Measurements from ENCODE around the gene MYO1D.

The MYO1D gene

DNA sequence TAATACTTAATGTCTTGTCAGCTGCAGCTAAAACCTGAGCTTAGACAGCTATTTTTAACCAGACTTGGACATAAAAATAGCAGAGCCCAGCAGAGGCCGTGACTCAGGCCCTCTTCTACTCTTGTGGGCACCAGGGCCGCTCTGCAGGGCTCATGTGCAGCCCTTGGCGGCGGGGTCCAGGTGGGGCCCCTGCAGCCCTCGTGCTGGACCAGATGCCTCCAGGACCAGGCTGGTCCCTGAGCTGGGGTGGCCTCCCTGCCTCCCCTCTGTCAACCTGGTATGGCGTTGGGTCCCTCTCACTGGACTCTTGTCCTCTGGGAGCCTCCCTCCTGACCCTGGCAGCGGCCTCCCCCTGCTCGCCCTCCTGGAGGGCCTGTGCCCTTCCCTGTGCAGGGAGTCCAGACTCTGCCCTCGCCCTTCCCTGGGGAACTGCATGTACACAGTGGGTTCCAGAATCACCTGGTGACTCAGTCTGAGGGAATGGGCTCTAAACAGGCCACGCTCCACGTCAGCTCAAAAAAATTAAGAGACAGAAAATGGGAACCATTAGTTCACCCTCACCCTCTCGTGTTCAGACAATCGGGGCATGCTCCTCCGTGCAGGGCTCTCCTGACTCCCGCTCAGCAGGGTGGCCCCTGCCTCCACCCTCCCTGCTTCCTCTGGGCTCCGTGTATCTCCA is 380.4 kb downstream of the MYO1D start:
- no peak for DNase-seq (ENCODE audit: low read depth)
- TF ChIP-seq, protein P1, sequence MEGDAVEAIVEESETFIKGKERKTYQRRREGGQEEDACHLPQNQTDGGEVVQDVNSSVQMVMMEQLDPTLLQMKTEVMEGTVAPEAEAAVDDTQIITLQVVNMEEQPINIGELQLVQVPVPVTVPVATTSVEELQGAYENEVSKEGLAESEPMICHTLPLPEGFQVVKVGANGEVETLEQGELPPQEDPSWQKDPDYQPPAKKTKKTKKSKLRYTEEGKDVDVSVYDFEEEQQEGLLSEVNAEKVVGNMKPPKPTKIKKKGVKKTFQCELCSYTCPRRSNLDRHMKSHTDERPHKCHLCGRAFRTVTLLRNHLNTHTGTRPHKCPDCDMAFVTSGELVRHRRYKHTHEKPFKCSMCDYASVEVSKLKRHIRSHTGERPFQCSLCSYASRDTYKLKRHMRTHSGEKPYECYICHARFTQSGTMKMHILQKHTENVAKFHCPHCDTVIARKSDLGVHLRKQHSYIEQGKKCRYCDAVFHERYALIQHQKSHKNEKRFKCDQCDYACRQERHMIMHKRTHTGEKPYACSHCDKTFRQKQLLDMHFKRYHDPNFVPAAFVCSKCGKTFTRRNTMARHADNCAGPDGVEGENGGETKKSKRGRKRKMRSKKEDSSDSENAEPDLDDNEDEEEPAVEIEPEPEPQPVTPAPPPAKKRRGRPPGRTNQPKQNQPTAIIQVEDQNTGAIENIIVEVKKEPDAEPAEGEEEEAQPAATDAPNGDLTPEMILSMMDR (IDR thresholded peaks at IDR 0.05; ENCODE audit: control insufficient read depth, extremely low read depth, insufficient read depth), result no peak
- no peak overlapping the region for H3K4me3 ChIP-seq (ENCODE audit: low read depth, low read length)

GRCh38 chr17:32495359-32496231 is 381.3 kb downstream of the MYO1D start:
- DNase-seq (ENCODE audit: low read depth), result no peak
- no peak overlapping the region for H3K4me3 ChIP-seq (ENCODE audit: low read depth, low read length)
- TF ChIP-seq, protein P1 (IDR thresholded peaks at IDR 0.05; ENCODE audit: control insufficient read depth, extremely low read depth, insufficient read depth), result no peak

GRCh38 chr17:32494621-32495358 is 382.1 kb downstream of the MYO1D start:
- H3K4me3 ChIP-seq (ENCODE audit: low read depth, low read length), result no peak overlapping the region; the same call in 1 of the 2 replicates
- peak; percentile 26 for DNase-seq (ENCODE audit: low read depth)
- TF ChIP-seq, protein P1 (IDR thresholded peaks at IDR 0.05; ENCODE audit: control insufficient read depth, extremely low read depth, insufficient read depth), result no peak

GRCh38 chr17:32493976-32494513 is 382.9 kb downstream of the MYO1D start:
- TF ChIP-seq, protein P1 (IDR thresholded peaks at IDR 0.05; ENCODE audit: control insufficient read depth, extremely low read depth, insufficient read depth), result no peak
- H3K4me3 ChIP-seq (ENCODE audit: low read depth, low read length), result no peak overlapping the region
- no peak for DNase-seq (ENCODE audit: low read depth)

- TF ChIP-seq, protein P1 (IDR thresholded peaks at IDR 0.05; ENCODE audit: control insufficient read depth, extremely low read depth, insufficient read depth), result no peak
- DNase-seq (ENCODE audit: low read depth), result no peak
- H3K4me3 ChIP-seq (ENCODE audit: low read depth, low read length), result no peak overlapping the region
These were observed 383.4 kb downstream of the MYO1D start for GRCh38 chr17:32493571-32493970.

GRCh38 chr17:32492648-32493289 is 384.2 kb downstream of the MYO1D start:
- DNase-seq (ENCODE audit: low read depth), result no peak
- TF ChIP-seq, protein P1 (IDR thresholded peaks at IDR 0.05; ENCODE audit: control insufficient read depth, extremely low read depth, insufficient read depth), result no peak
- H3K4me3 ChIP-seq (ENCODE audit: low read depth, low read length), result no peak overlapping the region
